IPS-20b (cell line): Measurements from ENCODE around the gene CD209.

Source experiments
- H3K27ac ChIP-seq: one replicate; pipeline ENCODE4 v1.5.1; 2013; ENCODE audit warnings: low read length
- H3K27me3 ChIP-seq: 2 replicates; pipeline ENCODE4 v1.6.1; 2013; ENCODE audit warnings: mild to moderate bottlenecking, low read length, inconsistent platforms; ENCODE audit not compliant: insufficient read depth
- H3K36me3 ChIP-seq: 2 replicates; pipeline ENCODE4 v1.6.1; 2013; ENCODE audit warnings: low read depth, mild to moderate bottlenecking, inconsistent platforms, low read length, moderate library complexity; ENCODE audit not compliant: insufficient read depth
- H3K4me1 ChIP-seq: 2 replicates; pipeline ENCODE4 v1.6.1; 2013; ENCODE audit warnings: mild to moderate bottlenecking, control low read depth, inconsistent platforms, low read length, moderate library complexity; ENCODE audit not compliant: insufficient read depth
- H3K4me3 ChIP-seq: 2 replicates; pipeline ENCODE4 v1.5.1; 2013; ENCODE audit warnings: mild to moderate bottlenecking, low read length, inconsistent platforms
- H3K9ac ChIP-seq: 2 replicates; pipeline ENCODE4 v1.6.1; 2013; ENCODE audit warnings: low read depth, mild to moderate bottlenecking, inconsistent platforms, low read length, moderate library complexity
- H3K9me3 ChIP-seq: 2 replicates; pipeline ENCODE4 v1.6.1; 2013; ENCODE audit warnings: mild to moderate bottlenecking, low read depth, low read length, inconsistent platforms; ENCODE audit not compliant: insufficient read depth

CD209 gene

GRCh38 chr19:7744871-7745650 lies 2.3 kb downstream of the CD209 start:
- peaks cover 10% of the 10 kb centered on the region for H3K27me3 ChIP-seq
- no peaks in the 10 kb centered on the region for H3K36me3 ChIP-seq
- H3K27ac ChIP-seq: no peak overlapping the region
- no peak overlapping the region for H3K9ac ChIP-seq
- no peaks in the 10 kb centered on the region for H3K9me3 ChIP-seq
- H3K4me3 ChIP-seq: no peak overlapping the region
- peaks cover 5% of the 10 kb centered on the region; the same call in 1 of the 2 replicates for H3K4me1 ChIP-seq

GRCh38 chr19:7744199-7744786 lies 3.0 kb downstream of the CD209 start:
- H3K27ac ChIP-seq: no peak overlapping the region
- H3K4me3 ChIP-seq: no peak overlapping the region
- no peak overlapping the region for H3K9ac ChIP-seq
- no peaks in the 10 kb centered on the region for H3K36me3 ChIP-seq
- H3K27me3 ChIP-seq: peaks cover 10% of the 10 kb centered on the region
- H3K4me1 ChIP-seq: peaks cover 5% of the 10 kb centered on the region; the same call in 1 of the 2 replicates
- no peaks in the 10 kb centered on the region for H3K9me3 ChIP-seq

- H3K36me3 ChIP-seq: no peaks in the 10 kb centered on the region
- no peaks in the 10 kb centered on the region for H3K9me3 ChIP-seq
- no peak overlapping the region for H3K4me3 ChIP-seq
- H3K27me3 ChIP-seq: peaks cover 10% of the 10 kb centered on the region
- peaks cover 5% of the 10 kb centered on the region; the same call in 1 of the 2 replicates for H3K4me1 ChIP-seq
- no peak overlapping the region for H3K27ac ChIP-seq
- no peak overlapping the region for H3K9ac ChIP-seq
Measured at GRCh38 chr19:7743425-7743841, 3.9 kb downstream of the CD209 start.

DNA sequence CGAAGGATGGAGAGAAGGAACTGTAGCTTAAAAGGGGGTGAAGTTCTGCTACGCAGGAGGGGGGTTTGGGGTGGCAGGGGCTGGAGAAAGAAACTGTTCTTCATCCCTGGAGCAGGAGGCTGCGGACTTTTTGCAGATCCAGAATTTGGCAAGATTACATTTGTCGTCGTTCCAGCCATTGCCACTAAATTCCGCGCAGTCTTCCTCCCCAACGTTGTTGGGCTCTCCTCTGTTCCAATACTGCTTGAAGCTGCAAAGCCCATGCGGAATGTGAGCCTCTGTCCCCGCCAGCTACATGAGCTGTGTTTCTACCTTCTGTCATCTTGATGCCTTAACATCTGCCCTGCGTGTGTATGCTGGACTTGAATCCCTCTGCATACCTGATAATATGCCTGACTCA lies 4.3 kb downstream of the CD209 start:
- H3K4me3 ChIP-seq: no peak overlapping the region
- peaks cover 10% of the 10 kb centered on the region for H3K27me3 ChIP-seq
- no peaks in the 10 kb centered on the region for H3K36me3 ChIP-seq
- no peaks in the 10 kb centered on the region for H3K9me3 ChIP-seq
- peaks cover 5% of the 10 kb centered on the region; the same call in 1 of the 2 replicates for H3K4me1 ChIP-seq
- no peak overlapping the region for H3K9ac ChIP-seq
- H3K27ac ChIP-seq: no peak overlapping the region

GRCh38 chr19:7742575-7742974 lies 4.8 kb downstream of the CD209 start:
- H3K9ac ChIP-seq: no peak overlapping the region
- H3K36me3 ChIP-seq: no peaks in the 10 kb centered on the region
- H3K27me3 ChIP-seq: peaks cover 10% of the 10 kb centered on the region

GRCh38 chr19:7740682-7741054 lies 6.7 kb downstream of the CD209 start:
- Histone ChIP-seq H3K4me1 (no peaks in the 10 kb centered on the region), H3K9me3 (no peaks in the 10 kb centered on the region), H3K27me3 (peaks cover 22% of the 10 kb centered on the region)

More at GRCh38 chr19:7742575-7742974, 4.8 kb downstream of the CD209 start:
- no peaks in the 10 kb centered on the region for H3K9me3 ChIP-seq
- H3K4me3 ChIP-seq: no peak overlapping the region
- peaks cover 2% of the 10 kb centered on the region; the same call in 1 of the 2 replicates for H3K4me1 ChIP-seq
- no peak overlapping the region for H3K27ac ChIP-seq

GRCh38 chr19:7739801-7740681 lies 7.3 kb downstream of the CD209 start:
- Histone ChIP-seq H3K4me1 (no peaks in the 10 kb centered on the region), H3K27ac (no peak overlapping the region), H3K4me3 (no peak overlapping the region), H3K36me3 (no peaks in the 10 kb centered on the region), H3K9me3 (no peaks in the 10 kb centered on the region), H3K27me3 (peaks cover 29% of the 10 kb centered on the region), H3K9ac (no peak overlapping the region)

More at GRCh38 chr19:7740682-7741054, 6.7 kb downstream of the CD209 start:
- Histone ChIP-seq H3K9ac (no peak overlapping the region), H3K36me3 (no peaks in the 10 kb centered on the region), H3K27ac (no peak overlapping the region), H3K4me3 (no peak overlapping the region)

DNA sequence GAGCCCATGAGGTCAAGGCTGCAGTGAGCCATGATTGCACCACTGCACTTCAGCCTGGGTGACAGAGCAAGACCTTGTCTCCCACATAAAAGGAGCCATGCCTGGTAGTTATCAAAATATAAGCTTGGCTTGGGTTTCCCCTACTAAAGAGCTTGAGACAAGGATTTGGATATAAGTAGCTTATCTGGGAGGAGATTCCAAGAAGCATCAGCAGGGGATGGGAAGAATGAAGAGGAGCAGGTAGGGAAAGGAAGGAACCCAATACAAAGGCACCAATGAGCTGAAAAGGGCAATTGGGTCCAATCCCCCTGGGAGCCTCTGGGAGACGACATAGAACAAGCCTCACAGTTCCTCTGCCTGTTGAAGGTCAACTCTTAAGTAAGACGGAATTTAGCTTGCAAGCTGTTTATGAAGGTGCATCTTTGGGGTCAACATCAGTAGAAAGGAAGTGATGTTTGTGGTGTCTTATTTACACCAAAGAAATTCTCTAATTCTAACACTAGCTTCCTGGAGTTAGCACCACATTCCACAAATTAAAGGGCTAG lies 8.1 kb downstream of the CD209 start:
- no peaks in the 10 kb centered on the region for H3K4me1 ChIP-seq
- no peaks in the 10 kb centered on the region for H3K9me3 ChIP-seq
- H3K27me3 ChIP-seq: peaks cover 33% of the 10 kb centered on the region
- H3K9ac ChIP-seq: no peak overlapping the region
- H3K4me3 ChIP-seq: no peak overlapping the region
- H3K27ac ChIP-seq: no peak overlapping the region
- no peaks in the 10 kb centered on the region for H3K36me3 ChIP-seq

GRCh38 chr19:7738023-7738422 lies 9.3 kb downstream of the CD209 start:
- Histone ChIP-seq H3K9me3 (no peaks in the 10 kb centered on the region), H3K36me3 (no peaks in the 10 kb centered on the region), H3K27me3 (peaks cover 38% of the 10 kb centered on the region), H3K9ac (no peak overlapping the region), H3K4me1 (no peaks in the 10 kb centered on the region), H3K27ac (no peak overlapping the region), H3K4me3 (no peak overlapping the region)

DNA sequence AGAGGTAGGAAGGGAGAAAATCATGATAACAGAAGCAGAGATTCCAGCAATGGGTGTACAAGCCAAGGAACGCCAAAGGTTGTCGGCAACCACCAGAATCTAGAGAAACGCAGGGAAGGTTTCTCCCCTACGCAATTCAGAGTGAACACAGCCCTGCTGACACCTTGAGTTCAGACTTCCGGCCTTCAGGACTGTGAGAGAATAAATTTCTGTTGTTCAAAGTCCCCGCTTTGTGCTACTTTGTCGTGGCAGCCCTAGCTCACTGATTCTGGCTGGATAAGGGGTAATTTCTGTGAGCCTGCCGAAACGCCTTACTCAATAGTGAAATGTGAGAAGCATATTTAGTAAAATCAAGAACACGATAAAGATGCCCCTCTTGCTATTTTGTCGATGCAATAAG lies 10.1 kb downstream of the CD209 start:
- Histone ChIP-seq H3K4me3 (no peak overlapping the region), H3K27ac (no peak overlapping the region), H3K36me3 (no peaks in the 10 kb centered on the region), H3K9ac (no peak overlapping the region), H3K9me3 (no peaks in the 10 kb centered on the region), H3K4me1 (no peaks in the 10 kb centered on the region), H3K27me3 (peaks cover 45% of the 10 kb centered on the region)

- Histone ChIP-seq H3K9me3 (no peaks in the 10 kb centered on the region), H3K36me3 (no peaks in the 10 kb centered on the region), H3K27ac (no peak overlapping the region), H3K4me1 (no peaks in the 10 kb centered on the region), H3K4me3 (no peak overlapping the region), H3K27me3 (peaks cover 56% of the 10 kb centered on the region), H3K9ac (no peak overlapping the region)
Measured at GRCh38 chr19:7736148-7736547, 11.2 kb downstream of the CD209 start.
